OCI-LY3 (cell line): ENCODE results near the gene FBXO30.

Experiments used
- H2AFZ ChIP-seq: fragments of 200-600, 300-600 bp; shearing (Covaris generic); 2 replicates; pipeline ENCODE4 v1.6.0; 2014; ENCODE audit warnings: antibody characterized with exemption, low read depth, low read length
- H3K27ac ChIP-seq: fragments of 200-600, 300-600 bp; sonication (generic); 2 replicates; pipeline ENCODE4 v1.5.1; 2014; ENCODE audit warnings: mild to moderate bottlenecking, low read length, moderate library complexity, mixed read lengths
- H3K27me3 ChIP-seq: fragments of 200-600, 300-600 bp; sonication (generic); 2 replicates; pipeline ENCODE4 v1.6.1; 2014; ENCODE audit warnings: low read depth, low read length, mixed read lengths
- H3K36me3 ChIP-seq: fragments of 200-600, 300-600 bp; sonication (generic); replicated peaks from 2 replicates; pipeline ENCODE3; 2014; ENCODE audit warnings: low read depth, low read length, mixed read lengths
- H3K4me1 ChIP-seq: fragments of 300-600, 200-600 bp; sonication (generic); 2 replicates; pipeline ENCODE4 v1.6.1; 2014; ENCODE audit warnings: low read length, mixed read lengths
- H3K4me2 ChIP-seq: fragments of 200-600, 300-600 bp; sonication (generic); 2 replicates; pipeline ENCODE4 v1.6.1; 2014; ENCODE audit warnings: low read length, mixed read lengths
- H3K4me3 ChIP-seq: fragments of 300-600, 200-600 bp; sonication (generic); 2 replicates; pipeline ENCODE4 v1.5.1; 2014; ENCODE audit warnings: antibody characterized with exemption, mild to moderate bottlenecking, low read length, moderate library complexity
- H3K79me2 ChIP-seq: fragments of 300-600, 200-600 bp; shearing (Covaris generic); 2 replicates; pipeline ENCODE4 v1.6.1; 2014; ENCODE audit warnings: mild to moderate bottlenecking, low read length, mixed read lengths
- H3K9ac ChIP-seq: fragments of 300-600, 200-600 bp; shearing (Covaris generic); 2 replicates; pipeline ENCODE4 v1.6.0; 2014; ENCODE audit warnings: mild to moderate bottlenecking, low read length, moderate library complexity
- H3K9me3 ChIP-seq: fragments of 200-600, 300-600 bp; shearing (Covaris generic); 2 replicates; pipeline ENCODE4 v1.6.1; 2014; ENCODE audit warnings: low read length, mixed read lengths; ENCODE audit not compliant: insufficient read depth
- H4K20me1 ChIP-seq: fragments of 200-600, 300-600 bp; sonication (generic); 2 replicates; pipeline ENCODE4 v1.6.1; 2016; ENCODE audit warnings: low read length, mixed read lengths; ENCODE audit not compliant: insufficient read depth
- CTCF ChIP-seq: fragments of 200-600, 300-600 bp; sonication (generic); IDR thresholded peaks from 2 replicates; pipeline ENCODE4 v1.5.1; 2014; ENCODE audit warnings: antibody characterized with exemption, low read length, low read depth
- EZH2phosphoT487 ChIP-seq: fragments of 200-600 bp; shearing (Covaris generic); IDR thresholded peaks from 2 replicates; pipeline ENCODE4 v1.6.1; 2018; ENCODE audit warnings: antibody characterized with exemption, mixed run types, low read depth

Gene FBXO30

DNA sequence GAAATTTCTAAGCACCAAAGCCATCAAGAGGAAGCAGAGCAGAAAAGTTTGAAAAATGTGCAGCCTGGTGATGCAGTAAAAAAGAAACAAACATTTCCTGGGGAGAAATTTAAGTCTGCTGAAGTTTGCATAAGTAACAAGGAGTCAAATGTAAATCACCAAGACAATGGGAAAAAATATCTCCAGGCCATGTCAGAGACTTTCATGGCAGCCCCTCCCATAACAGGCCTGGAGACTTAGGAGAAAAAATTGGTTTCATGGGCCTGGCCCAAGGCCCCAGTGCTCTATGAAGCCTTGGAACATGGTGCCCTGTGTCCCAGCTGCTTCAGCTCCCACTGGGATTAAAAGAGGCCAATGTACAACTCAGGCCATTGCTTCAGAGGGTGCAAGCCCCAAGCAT is 49.1 kb downstream of the FBXO30 start:
- H3K27me3 ChIP-seq = no peaks in the 10 kb centered on the region
- no peaks in the 10 kb centered on the region for H3K36me3 ChIP-seq
- no peaks in the 10 kb centered on the region for H3K9me3 ChIP-seq
- no peak overlapping the region for H2AFZ ChIP-seq
- TF ChIP-seq CTCF (no peak), EZH2phosphoT487 (no peak)
- H3K4me1 ChIP-seq = no peaks in the 10 kb centered on the region
- no peak overlapping the region for H3K4me2 ChIP-seq
- no peak overlapping the region for H3K9ac ChIP-seq
- H3K79me2 ChIP-seq = no peaks in the 10 kb centered on the region
- H3K4me3 ChIP-seq = no peak overlapping the region
- H3K27ac ChIP-seq = no peak overlapping the region
- no peaks in the 10 kb centered on the region for H4K20me1 ChIP-seq

- Histone ChIP-seq H3K9ac (no peak overlapping the region), H3K4me1 (no peaks in the 10 kb centered on the region), H2AFZ (no peak overlapping the region), H3K27me3 (no peaks in the 10 kb centered on the region), H3K9me3 (no peaks in the 10 kb centered on the region), H3K36me3 (no peaks in the 10 kb centered on the region), H3K27ac (no peak overlapping the region), H3K4me3 (no peak overlapping the region), H3K79me2 (no peaks in the 10 kb centered on the region), H4K20me1 (no peaks in the 10 kb centered on the region), H3K4me2 (no peak overlapping the region)
- TF ChIP-seq EZH2phosphoT487 = no peak
- TF ChIP-seq CTCF = no peak
These were observed 50.9 kb downstream of the FBXO30 start for GRCh38 chr6:145763742-145764141.

GRCh38 chr6:145761584-145761983 is 53.0 kb downstream of the FBXO30 start:
- no peaks in the 10 kb centered on the region for H4K20me1 ChIP-seq
- no peaks in the 10 kb centered on the region for H3K9me3 ChIP-seq
- no peaks in the 10 kb centered on the region for H3K79me2 ChIP-seq
- H3K4me1 ChIP-seq = no peaks in the 10 kb centered on the region
- no peak overlapping the region for H3K9ac ChIP-seq
- no peaks in the 10 kb centered on the region for H3K27me3 ChIP-seq
- H2AFZ ChIP-seq = no peak overlapping the region
- no peak overlapping the region for H3K4me2 ChIP-seq
- H3K36me3 ChIP-seq = no peaks in the 10 kb centered on the region
- H3K4me3 ChIP-seq = no peak overlapping the region
- H3K27ac ChIP-seq = no peak overlapping the region
- no peak; the same call in 1 of the 2 replicates for TF ChIP-seq CTCF
- no peak for TF ChIP-seq EZH2phosphoT487

DNA sequence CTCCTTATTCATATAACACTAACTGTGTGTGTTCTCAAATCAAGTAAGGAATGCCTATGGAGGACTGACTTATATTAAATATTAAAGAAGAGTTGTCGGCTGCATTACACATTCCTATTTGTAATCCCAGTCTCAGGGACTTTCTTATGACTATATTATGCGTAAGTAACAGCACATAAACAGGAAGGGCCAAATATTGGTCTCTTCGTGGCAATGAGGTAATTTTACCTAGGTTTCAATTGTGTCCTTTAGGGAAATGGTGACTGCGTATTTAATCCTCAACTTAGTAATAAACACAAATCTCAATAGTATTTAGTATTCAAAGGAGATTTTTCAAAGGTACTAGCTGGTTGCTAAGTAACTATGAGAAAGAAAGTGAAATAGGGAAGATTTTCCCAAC is 56.5 kb downstream of the FBXO30 start:
- no peaks in the 10 kb centered on the region for H3K36me3 ChIP-seq
- H2AFZ ChIP-seq = no peak overlapping the region
- no peak overlapping the region for H3K9ac ChIP-seq
- H4K20me1 ChIP-seq = no peaks in the 10 kb centered on the region
- no peak overlapping the region for H3K4me2 ChIP-seq
- no peak overlapping the region for H3K4me3 ChIP-seq
- no peaks in the 10 kb centered on the region for H3K9me3 ChIP-seq
- H3K27ac ChIP-seq = no peak overlapping the region
- H3K27me3 ChIP-seq = no peaks in the 10 kb centered on the region
- TF ChIP-seq EZH2phosphoT487 = no peak
- no peak for TF ChIP-seq CTCF
- H3K4me1 ChIP-seq = no peaks in the 10 kb centered on the region
- no peaks in the 10 kb centered on the region for H3K79me2 ChIP-seq
